AG09319 (cell line): ENCODE results near the gene GLIS2.

ENCODE experiments used
- DNase-seq: peaks from one replicate; pipeline ENCODE4 v3.0.0-alpha.2; 2010; ENCODE audit warnings: low read depth; ENCODE audit errors: extremely low read depth
- CTCF ChIP-seq: IDR thresholded peaks from 2 replicates; pipeline ENCODE4 v1.5.1; 2011; ENCODE audit warnings: low read depth, mild to moderate bottlenecking, inconsistent platforms, low read length, moderate library complexity

Gene GLIS2

GRCh38 chr16:4386451-4386805 is 70.6 kb downstream of the GLIS2 start:
- DNase-seq = no peak
- no peak for TF ChIP-seq CTCF

- TF ChIP-seq CTCF = no peak
- DNase-seq = no peak
Observed at GRCh38 chr16:4386951-4387565, 71.2 kb downstream of the GLIS2 start.

GRCh38 chr16:4387781-4388180 is 71.9 kb downstream of the GLIS2 start:
- TF ChIP-seq CTCF = no peak
- DNase-seq = no peak

GRCh38 chr16:4388271-4389021 is 72.6 kb downstream of the GLIS2 start:
- no peak for TF ChIP-seq CTCF
- no peak for DNase-seq
